Measurements from ENCODE around the gene TMEM179. TPM values are rescaled to one million over a fixed set of nuclear protein-coding genes. Genes with fewer than 3 reads are reported as not detected.

TMEM179 gene
- total RNA-seq, 4 donors from 2014 or later, result not detected

GRCh38 chr14:104563742-104564615 lies 40.6 kb downstream of the TMEM179 start:
- Histone ChIP-seq H3K36me3 (no peaks in the 10 kb centered on the region), H3K4me3 (no peak overlapping the region), H3K27ac (no peak overlapping the region), H3K27me3 (peaks cover 2 to 17% (median 5%) of the 10 kb centered on the region in 3 donors), H3K9me3 (no peaks in the 10 kb centered on the region), H3K4me1 (no peaks in the 10 kb centered on the region)
- intact Hi-C loops (cut with DNase I; ENCODE audit: low total_unique reads) (loop anchor here (1.0 to 5.0 kb wide), 2 partner anchors 427 to 487 kb away; no protein-coding TSS in a partner anchor), in situ Hi-C loops (cut with MboI; ENCODE audit: low sequenced_read_pairs in 4 of 4) (loop anchor here in 3 of 4 donors (25.0 kb wide), 1 partner anchor 427 kb away; the partner anchor contains the start of gene KIF26A (in 3 of the 3))
- peak; percentile 62 to 78 for ATAC-seq
- peak; percentile 63 to 89 (median 81) for TF ChIP-seq CTCF (IDR thresholded peaks at IDR 0.05 in 4 of 5, conservative IDR thresholded peaks at IDR 0.05 in 1 of 5)
- TF ChIP-seq POLR2A (IDR thresholded peaks at IDR 0.05), result no peak
- DNase-seq, result peak in 1 of 2 donors; percentile 37

DNA sequence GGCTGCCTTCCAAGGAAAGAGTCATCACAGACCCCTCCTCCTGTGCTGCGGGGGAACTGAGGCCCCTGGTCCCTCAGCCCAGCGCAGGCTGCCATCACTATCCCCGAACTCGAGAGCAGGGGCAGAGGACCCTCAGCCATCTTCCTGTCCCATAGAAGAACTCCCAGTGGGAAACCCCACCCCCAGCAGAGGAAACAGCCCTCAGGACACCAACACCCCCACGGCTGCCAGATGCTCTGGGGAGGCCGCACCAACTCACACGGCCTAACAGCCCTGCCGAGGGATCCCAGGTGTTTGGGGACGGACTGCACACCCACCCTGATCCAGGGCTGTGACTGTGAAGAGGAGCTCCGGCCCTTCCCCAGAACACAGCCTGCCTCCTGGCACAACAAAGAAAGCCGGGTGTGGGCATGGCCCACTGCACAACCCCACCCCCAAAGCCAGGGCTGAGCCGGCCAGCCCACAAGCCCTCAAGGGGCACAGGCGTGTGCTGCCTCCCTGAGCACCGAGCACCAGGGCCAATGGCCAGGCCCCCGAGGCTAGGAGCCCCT lies 41.3 kb downstream of the TMEM179 start:
- Histone ChIP-seq H3K27me3 (peaks cover 0 to 17% (median 5%) of the 10 kb centered on the region in 3 donors), H3K4me1 (no peaks in the 10 kb centered on the region), H3K36me3 (no peaks in the 10 kb centered on the region), H3K27ac (no peak overlapping the region), H3K9me3 (no peaks in the 10 kb centered on the region), H3K4me3 (no peak overlapping the region)
- intact Hi-C loops (cut with DNase I; ENCODE audit: low total_unique reads) (loop anchor here (5.0 kb wide), 1 partner anchor 486 kb away; no protein-coding TSS in a partner anchor), in situ Hi-C loops (cut with MboI; ENCODE audit: low sequenced_read_pairs in 4 of 4) (loop anchor here in 3 of 4 donors (25.0 kb wide), 1 partner anchor 426 kb away; the partner anchor contains the start of gene KIF26A (in 3 of the 3))
- DNase-seq (no peak), ATAC-seq (no peak)
- TF ChIP-seq POLR2A (IDR thresholded peaks at IDR 0.05), result no peak

DNA sequence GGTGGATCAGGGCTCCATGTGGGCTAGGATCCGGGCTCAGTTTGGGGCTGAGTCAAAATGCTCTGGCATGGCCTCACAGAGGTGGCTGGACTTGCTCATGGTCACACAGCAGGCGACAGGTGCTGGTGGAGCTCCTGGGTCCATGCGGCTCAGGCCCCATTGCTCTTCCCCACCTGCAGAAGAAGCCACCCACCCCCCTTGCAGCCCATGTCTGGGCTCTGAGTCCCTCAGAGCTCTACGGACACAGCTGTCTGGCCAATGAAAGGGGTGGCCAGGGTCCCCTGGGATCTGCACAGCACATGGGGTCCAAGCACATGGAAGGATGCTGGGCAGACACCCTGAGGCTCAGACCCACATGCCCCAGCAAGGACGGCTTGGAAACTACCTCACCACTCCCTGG lies 42.0 kb downstream of the TMEM179 start:
- Histone ChIP-seq H3K36me3 (no peaks in the 10 kb centered on the region), H3K4me3 (no peak overlapping the region), H3K27me3 (peaks cover 0 to 17% (median 5%) of the 10 kb centered on the region in 3 donors), H3K27ac (no peak overlapping the region), H3K4me1 (no peaks in the 10 kb centered on the region), H3K9me3 (no peaks in the 10 kb centered on the region)
- no peak for TF ChIP-seq CTCF (IDR thresholded peaks at IDR 0.05 in 4 of 5, conservative IDR thresholded peaks at IDR 0.05 in 1 of 5)
- TF ChIP-seq POLR2A (IDR thresholded peaks at IDR 0.05), result no peak
- DNase-seq, result no peak
- intact Hi-C loops (cut with DNase I; ENCODE audit: low total_unique reads) (loop anchor here (5.0 kb wide), 1 partner anchor 485 kb away; no protein-coding TSS in a partner anchor), in situ Hi-C loops (cut with MboI; ENCODE audit: low sequenced_read_pairs in 4 of 4) (loop anchor here in 3 of 4 donors (25.0 kb wide), 1 partner anchor 425 kb away; the partner anchor contains the start of gene KIF26A (in 3 of the 3))
- ATAC-seq, result no peak

- no peak for TF ChIP-seq POLR2A (IDR thresholded peaks at IDR 0.05)
- TF ChIP-seq CTCF (IDR thresholded peaks at IDR 0.05 in 4 of 5, conservative IDR thresholded peaks at IDR 0.05 in 1 of 5), result no peak
- Histone ChIP-seq H3K4me3 (no peak overlapping the region), H3K36me3 (no peaks in the 10 kb centered on the region), H3K9me3 (no peaks in the 10 kb centered on the region), H3K27me3 (peaks cover 0 to 12% (median 5%) of the 10 kb centered on the region in 3 donors), H3K27ac (no peak overlapping the region), H3K4me1 (no peaks in the 10 kb centered on the region)
- in situ Hi-C loops (cut with MboI; ENCODE audit: low sequenced_read_pairs in 4 of 4), result loop anchor here in 3 of 4 donors (25.0 kb wide), 1 partner anchor 425 kb away; the partner anchor contains the start of gene KIF26A (in 3 of the 3)
- ATAC-seq (no peak), DNase-seq (no peak)
- intact Hi-C loops (cut with DNase I; ENCODE audit: low total_unique reads), result loop anchor here (5.0 kb wide), 1 partner anchor 485 kb away; no protein-coding TSS in a partner anchor
Observed at GRCh38 chr14:104561632-104562495, 42.7 kb downstream of the TMEM179 start.
